ENCODE results near the gene LTBR.
A peak's percentile ranks its signal among the peaks of the same experiment; 100 is the strongest.
"Not testable (repeated sequence)": the region's sequence is repeated elsewhere in the genome, so short reads cannot be mapped to it uniquely, and the experiment has no call there.

The LTBR gene

DNA sequence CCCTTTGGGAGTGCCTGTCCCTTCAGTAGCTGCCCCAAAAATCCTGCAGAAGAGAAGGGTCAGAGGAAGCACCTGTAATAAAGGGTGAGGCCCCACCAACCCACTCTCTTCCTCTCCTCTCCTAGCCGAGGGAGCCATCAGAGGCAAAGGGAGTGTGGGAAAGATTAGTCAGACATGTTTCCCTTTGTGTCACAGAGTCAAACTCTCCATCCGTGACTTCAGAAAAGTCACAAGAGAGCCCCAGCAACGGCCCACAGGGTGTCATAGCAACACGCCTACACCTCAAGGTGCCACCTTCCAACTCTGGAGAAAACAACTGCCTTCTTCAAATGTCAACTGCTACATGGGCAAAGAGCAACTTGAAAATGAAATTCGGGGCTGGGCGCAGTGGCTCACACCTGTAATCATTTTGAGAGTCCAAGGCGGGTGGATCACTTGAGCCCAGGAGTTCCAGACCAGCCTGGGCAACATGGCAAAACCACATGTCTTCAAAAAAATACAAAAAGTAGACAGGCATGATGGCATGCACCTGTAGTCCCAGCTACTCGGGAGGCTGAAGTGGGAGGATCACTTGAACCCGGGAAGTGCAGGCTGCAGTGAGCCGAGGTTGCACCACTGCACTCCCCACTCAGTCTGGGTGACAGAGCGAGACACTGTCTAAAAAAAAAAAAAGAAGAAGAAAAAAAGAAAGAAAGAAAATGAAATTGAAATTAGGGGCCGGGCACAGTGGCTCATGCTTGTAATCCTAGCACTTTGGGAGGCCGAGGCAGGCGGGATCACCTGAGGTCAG lies 43.1 kb downstream of the LTBR start:
- DNase-seq: no peak

- DNase-seq: not testable (repeated sequence)
Measured at GRCh38 chr12:6427796-6428195, 43.8 kb downstream of the LTBR start.

DNA sequence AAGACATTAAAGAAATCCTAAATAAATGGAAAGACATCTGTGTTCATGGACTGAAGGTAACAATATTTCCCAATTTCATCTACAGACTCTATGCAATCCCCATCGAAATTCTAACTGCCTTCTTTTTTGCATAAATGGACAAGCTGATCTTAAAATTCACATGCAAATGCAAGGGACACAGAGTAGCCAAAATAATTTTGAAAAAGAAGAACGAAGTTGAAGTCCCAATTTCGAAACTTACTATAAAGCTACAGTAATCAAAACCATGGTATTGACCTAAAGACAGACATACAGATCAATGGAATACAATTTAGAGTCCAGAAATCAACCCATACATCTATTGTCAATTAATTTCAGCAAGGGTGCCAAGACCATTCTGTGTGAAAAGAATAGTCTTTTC lies 44.4 kb downstream of the LTBR start:
- no peak for DNase-seq

DNA sequence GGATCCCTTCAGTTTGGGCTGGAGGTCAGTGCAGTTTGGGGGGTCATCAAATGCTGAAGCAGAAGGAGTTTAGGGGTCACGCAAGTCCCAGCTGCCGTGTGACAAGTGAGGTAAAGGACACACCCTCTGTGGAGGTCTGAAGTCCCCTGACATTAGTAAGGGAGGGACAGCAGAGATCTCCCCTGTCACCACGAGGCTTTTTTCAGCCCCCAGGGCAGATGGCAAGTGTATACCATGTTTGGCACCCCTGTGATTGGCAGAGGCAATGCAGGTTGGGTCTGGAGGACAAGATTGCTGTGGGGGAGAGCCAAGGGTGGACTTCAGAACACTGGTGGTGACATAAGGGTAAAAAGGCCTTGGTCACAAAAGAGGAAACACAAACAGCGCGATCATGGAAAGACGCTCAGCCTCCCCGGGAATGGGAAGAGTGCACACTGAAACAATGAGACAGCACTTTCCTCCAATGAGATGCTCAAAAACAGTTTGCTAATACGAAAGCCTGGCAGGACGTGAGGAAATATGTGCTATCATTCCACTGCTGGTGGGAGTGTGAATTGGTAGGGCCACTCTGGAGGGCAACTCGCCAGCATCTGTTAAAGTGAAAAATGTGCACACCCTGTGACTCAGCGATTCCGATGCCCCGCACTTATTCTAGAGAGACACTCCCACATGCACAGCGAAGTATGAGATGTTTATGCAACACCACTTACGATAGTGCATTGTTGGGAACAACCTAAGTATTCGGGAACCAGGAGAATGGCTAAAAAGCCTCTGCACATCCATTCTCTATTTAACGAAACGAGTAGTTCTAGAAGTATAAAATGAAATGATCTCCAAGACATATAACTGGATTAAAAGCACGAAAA lies 46.4 kb downstream of the LTBR start:
- DNase-seq: peak; percentile 91

- no peak for DNase-seq
Measured at GRCh38 chr12:6432991-6433390, 49.0 kb downstream of the LTBR start.

- DNase-seq: no peak
Measured at GRCh38 chr12:6434205-6435140, 50.5 kb downstream of the LTBR start.

DNA sequence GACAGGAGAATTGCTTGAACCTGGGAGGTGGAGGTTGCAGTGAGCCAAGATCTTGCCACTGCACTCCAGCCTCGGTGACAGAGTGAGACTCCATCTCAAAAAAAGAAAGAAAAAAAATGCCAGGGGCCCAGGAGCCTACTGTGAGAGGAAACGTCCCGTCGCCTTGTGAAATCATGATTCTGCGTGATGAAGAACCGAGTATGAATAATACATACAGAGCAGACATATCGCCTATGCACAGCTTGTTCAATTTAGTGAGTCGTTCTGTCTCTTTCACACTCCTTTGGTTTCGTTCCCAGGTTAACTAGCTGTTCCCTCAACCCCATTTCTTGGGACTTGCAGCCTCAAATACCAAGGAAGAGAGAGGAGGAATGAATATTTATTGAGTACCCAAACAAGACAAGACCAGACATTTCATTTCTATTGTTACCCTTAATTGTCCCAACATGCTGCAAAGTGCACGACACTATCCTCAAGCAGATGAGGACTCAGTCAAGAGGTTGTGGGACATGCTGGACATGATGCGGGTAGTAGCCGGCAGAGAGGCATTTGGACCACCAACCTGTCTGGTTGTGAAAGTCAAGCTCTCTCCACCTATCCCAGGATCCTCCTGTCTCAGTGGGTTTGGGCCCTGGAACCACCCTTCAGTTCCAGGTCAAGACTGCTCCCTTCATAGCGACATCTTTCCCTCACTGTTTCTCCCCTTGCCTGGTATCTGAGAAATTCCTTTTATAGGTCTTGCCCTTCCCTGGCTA lies 52.2 kb downstream of the LTBR start:
- no peak for DNase-seq

GRCh38 chr12:6437586-6437985 lies 53.6 kb downstream of the LTBR start:
- DNase-seq: no peak

- DNase-seq: no peak
Measured at GRCh38 chr12:6438345-6438744, 54.4 kb downstream of the LTBR start.

GRCh38 chr12:6440391-6440790 lies 56.4 kb downstream of the LTBR start:
- DNase-seq: no peak

Measured in DMS53 (cell line).